ENCODE measurements around the gene LSAMP. TPM values are rescaled to one million over a fixed set of nuclear protein-coding genes. Genes with fewer than 3 reads are reported as not detected.

The LSAMP gene
- total and polyA plus RNA-seq, 2 of the 8 experiments (the other 6 are each of a cell fraction or from before 2014, with no cell fraction given), result 1.8 to 5.7 TPM

- Histone ChIP-seq H3K4ac (replicated peaks; ENCODE audit: insufficient read length, low read depth, low read length) (no peak overlapping the region), H3K27me3 (replicated peaks in 1 of 4; ENCODE audit: control insufficient read depth in 3 of 4, extremely low read depth in 1 of 4, insufficient read depth in 3 of 4, low read length in 3 of 4) (no peaks in the 10 kb centered on the region), H3K56ac (replicated peaks; ENCODE audit: insufficient read length, low read depth, low read length) (no peak overlapping the region), H3K9ac (replicated peaks in 1 of 4; ENCODE audit: extremely low read depth in 1 of 4, low read depth in 3 of 4, low read length in 3 of 4) (no peak overlapping the region), H2BK15ac (ENCODE audit: low read length) (no peak overlapping the region), H3K27ac (ENCODE audit: low read depth, low read length) (no peak overlapping the region), H3K23me2 (ENCODE audit: low read depth, low read length) (no peaks in the 10 kb centered on the region), H2AK5ac (ENCODE audit: low read depth, low read length) (no peak overlapping the region), H2BK120ac (replicated peaks; ENCODE audit: low read depth, low read length) (no peak overlapping the region), H2BK20ac (ENCODE audit: low read length) (no peak overlapping the region), H3K18ac (ENCODE audit: extremely low read depth, low read length) (no peak overlapping the region), H4K20me1 (replicated peaks in 1 of 2; ENCODE audit: control insufficient read depth in 1 of 2, insufficient read depth in 2 of 2, low read length in 2 of 2) (no peaks in the 10 kb centered on the region), H3K79me2 (ENCODE audit: control insufficient read depth in 1 of 2, insufficient read depth in 2 of 2, low read length in 2 of 2) (no peaks in the 10 kb centered on the region), H3K4me2 (ENCODE audit: insufficient read depth in 1 of 2, low read depth in 2 of 2, low read length in 2 of 2) (no peak overlapping the region), H3K23ac (ENCODE audit: insufficient read length) (no peak overlapping the region), H3K79me1 (ENCODE audit: low read depth, low read length) (no peaks in the 10 kb centered on the region), H2BK12ac (ENCODE audit: low read depth, low read length) (no peak overlapping the region), H2AFZ (ENCODE audit: low read length) (no peak overlapping the region), H3K4me3 (ENCODE audit: extremely low read depth in 1 of 4, insufficient read depth in 2 of 4, low read depth in 3 of 4, low read length in 4 of 4) (no peak overlapping the region), H2BK5ac (ENCODE audit: low read depth, low read length) (no peak overlapping the region), H4K91ac (replicated peaks; ENCODE audit: insufficient read length, low read length) (no peak overlapping the region), H3K4me1 (replicated peaks in 1 of 4; ENCODE audit: control insufficient read depth in 3 of 4, insufficient read depth in 4 of 4, low read length in 3 of 4) (peaks cover 0 to 10% (median 4%) of the 10 kb centered on the region in 4 experiments; a peak in 3 of 7 replicates), H4K5ac (ENCODE audit: insufficient read length, low read depth, low read length) (no peak overlapping the region), H3K9me3 (ENCODE audit: insufficient read depth in 2 of 2, low read depth in 1 of 2, low read length in 1 of 2) (no peaks in the 10 kb centered on the region), H3K36me3 (ENCODE audit: control insufficient read depth in 2 of 4, insufficient read depth in 4 of 4, low read length in 3 of 4) (no peaks in the 10 kb centered on the region; a peak in 1 of 8 replicates), H3K14ac (ENCODE audit: insufficient read length) (no peak overlapping the region), H4K8ac (ENCODE audit: extremely low read depth, insufficient read depth, low read length) (no peak overlapping the region)
- WGBS, 2 experiments (ENCODE audit: extremely low coverage in 1 of 2, insufficient coverage in 1 of 2, insufficient read length in 1 of 2, insufficient replicate concordance in 2 of 2, low coverage in 1 of 2, low lambda C conversion rate in 2 of 2, missing lambda C conversion rate in 1 of 2), result 68% methylated on average over 4 of the region's 4 CpGs; no CpG with 5 or more reads in 1 of the 2 experiments
- no peak for TF ChIP-seq HDAC6 (IDR thresholded peaks at IDR 0.05; ENCODE audit: low read depth, low read length)
- TF ChIP-seq MAX (IDR thresholded peaks at IDR 0.05), result no peak
- TF ChIP-seq KDM4A (IDR thresholded peaks at IDR 0.05; ENCODE audit: low read depth, low read length, severe bottlenecking), result no peak
- no peak for TF ChIP-seq RNF2 (IDR thresholded peaks at IDR 0.05; ENCODE audit: borderline replicate concordance, low read depth, low read length, missing control alignments, poor library complexity, severe bottlenecking)
- no peak for TF ChIP-seq POLR2AphosphoS5 (IDR thresholded peaks at IDR 0.05; ENCODE audit: low read depth, low read length)
- no peak for TF ChIP-seq TCF12 (IDR thresholded peaks at IDR 0.05; ENCODE audit: low read depth, low read length)
- no peak for TF ChIP-seq CEBPB (IDR thresholded peaks at IDR 0.05; ENCODE audit: low read depth, low read length)
- no peak for TF ChIP-seq GTF2F1 (IDR thresholded peaks at IDR 0.05; ENCODE audit: borderline replicate concordance, low read depth, low read length)
- ChIA-PET POLR2A (ENCODE audit: partially characterized antibody) (no interaction called here), CTCF (ENCODE audit: partially characterized antibody) (interaction anchor here (0.9 to 1.5 kb wide), 5 partner anchors 8 to 595 kb away, joined by 3 to 5 read pairs (median 3); no protein-coding TSS in a partner anchor)
- DNase-seq (ENCODE audit: low read depth in 1 of 2, low spot score in 2 of 2) (no peak), FAIRE-seq (peak; percentile 79)
Observed at GRCh38 chr3:115990669-115991068, 454.6 kb downstream of the LSAMP start.

Measured in H1 (cell line).